ENCODE measurements around the gene MEN1.

DNA sequence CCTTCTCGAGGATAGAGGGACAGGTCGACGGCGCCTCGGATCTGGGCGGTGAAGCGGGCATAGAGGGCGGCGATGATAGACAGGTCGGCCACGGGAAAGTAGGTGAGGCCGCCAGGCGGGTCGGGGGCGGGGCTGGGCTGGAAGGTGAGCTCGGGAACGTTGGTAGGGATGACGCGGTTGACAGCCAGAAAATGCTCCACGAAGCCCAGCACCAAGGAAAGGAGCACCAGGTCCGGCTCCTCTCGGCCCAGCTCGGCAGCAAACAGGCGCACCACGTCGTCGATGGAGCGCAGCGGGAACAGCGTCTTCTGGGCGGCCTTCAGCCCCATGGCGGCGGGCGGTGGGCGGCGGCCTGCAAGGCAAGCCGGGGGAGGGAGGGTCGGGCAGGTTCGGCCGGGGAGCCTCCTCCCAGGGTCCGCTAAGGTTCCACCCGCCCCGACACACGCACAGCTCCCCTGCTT lies 540 bp downstream of the MEN1 start:
- TF ChIP-seq FOXA1 (IDR thresholded peaks at IDR 0.05) (no peak), FOXA1 (CRISPR knock-in tag; IDR thresholded peaks at IDR 0.05) (no peak), CHD2 (IDR thresholded peaks at IDR 0.05; ENCODE audit: low read depth, low read length) (no peak), ISX (CRISPR knock-in tag; conservative IDR thresholded peaks at IDR 0.05) (no peak)
- TF ChIP-seq, protein P1, sequence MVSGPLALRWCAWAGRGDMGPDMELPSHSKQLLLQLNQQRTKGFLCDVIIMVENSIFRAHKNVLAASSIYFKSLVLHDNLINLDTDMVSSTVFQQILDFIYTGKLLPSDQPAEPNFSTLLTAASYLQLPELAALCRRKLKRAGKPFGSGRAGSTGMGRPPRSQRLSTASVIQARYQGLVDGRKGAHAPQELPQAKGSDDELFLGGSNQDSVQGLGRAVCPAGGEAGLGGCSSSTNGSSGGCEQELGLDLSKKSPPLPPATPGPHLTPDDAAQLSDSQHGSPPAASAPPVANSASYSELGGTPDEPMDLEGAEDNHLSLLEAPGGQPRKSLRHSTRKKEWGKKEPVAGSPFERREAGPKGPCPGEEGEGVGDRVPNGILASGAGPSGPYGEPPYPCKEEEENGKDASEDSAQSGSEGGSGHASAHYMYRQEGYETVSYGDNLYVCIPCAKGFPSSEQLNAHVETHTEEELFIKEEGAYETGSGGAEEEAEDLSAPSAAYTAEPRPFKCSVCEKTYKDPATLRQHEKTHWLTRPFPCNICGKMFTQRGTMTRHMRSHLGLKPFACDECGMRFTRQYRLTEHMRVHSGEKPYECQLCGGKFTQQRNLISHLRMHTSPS (CRISPR knock-in tag; IDR thresholded peaks at IDR 0.05; ENCODE audit: low read depth), result no peak

Measured in HepG2 (cell line).